HepG2 (cell line): ENCODE data around the gene POLRMT. TPM values are rescaled to one million over a fixed set of nuclear protein-coding genes. Genes with fewer than 3 reads are reported as not detected.

Experiments used
- ATAC-seq: fragments of 200-7000 bp; cut with Tn5 transposase; 3 replicates; pipeline ENCODE4 v1.9.1; 2020; ENCODE audit warnings: mild to moderate bottlenecking, moderate library complexity
- BruUV-seq: library from RNA; stranded (reverse); fragments of 400-500 nt; replicated peaks from 2 replicates; lab custom pipeline; 2021; lab: Mats Ljungman, UMichigan
- CTCF ChIA-PET: fragments of 300-600 bp; formaldehyde crosslinking; extraction: SDS; loops from one replicate; lab custom pipeline; 2021; ENCODE audit warnings: low total read pairs, inconsistent platforms, low intra/inter-chr PET ratio; lab: Yijun Ruan, JAX
- POLR2A ChIA-PET: fragments of 350-600 bp; sonication (Branson Sonifier 250); formaldehyde crosslinking; loops from one replicate; lab custom pipeline; 2020; ENCODE audit warnings: antibody characterized with exemption, inconsistent platforms; lab: Yijun Ruan, JAX
- DNase-seq: peaks from one replicate; pipeline ENCODE4 v3.0.0-alpha.2; 2015; ENCODE audit warnings: low spot score
- FAIRE-seq: peaks from 3 replicates; lab custom pipeline; 2011; peaks lifted over from hg19 to GRCh38; lab: Jason Lieb, UNC
- H2AFZ ChIP-seq: one replicate; pipeline ENCODE4 v1.6.1; 2011; ENCODE audit warnings: low read length, inconsistent platforms
- H3K27ac ChIP-seq: fragments of 300-600 bp; 3 replicates; pipeline ENCODE4 v1.8.0; 2011; ENCODE audit warnings: mixed run types, mild to moderate bottlenecking, mixed read lengths, low read length, inconsistent platforms; ENCODE audit not compliant: insufficient read depth; ENCODE audit errors: extremely low read length
- H3K27me3 ChIP-seq, 2 experiments: fragments of 200-600 bp in 1 of 2; 2 replicates in 1 of 2; 3 replicates in 1 of 2; pipeline versions ENCODE4 v1.6.0 to v1.8.0; 2011; ENCODE audit warnings: low read length in 2 of 2, mild to moderate bottlenecking in 2 of 2, moderate library complexity in 2 of 2, inconsistent platforms in 1 of 2; ENCODE audit not compliant: insufficient read depth in 2 of 2, control insufficient read depth in 1 of 2
- H3K36me3 ChIP-seq, 2 experiments: fragments of 200-600 bp in 1 of 2; replicated peaks in 1 of 2; 2 replicates in 1 of 2; 3 replicates in 1 of 2; pipeline versions ENCODE4 v1.5.1 to v1.8.0; 2011; ENCODE audit warnings: low read length in 2 of 2, inconsistent platforms in 1 of 2; ENCODE audit not compliant: insufficient read depth in 2 of 2, control insufficient read depth in 1 of 2
- H3K4me1 ChIP-seq: 2 replicates; pipeline ENCODE4 v1.5.1; 2012; ENCODE audit warnings: low read length, inconsistent platforms; ENCODE audit not compliant: insufficient read depth
- H3K4me2 ChIP-seq: 2 replicates; pipeline ENCODE4 v1.6.0; 2011; ENCODE audit warnings: low read depth, low read length, inconsistent platforms
- H3K4me3 ChIP-seq, 3 experiments: fragments of 200-600 bp in 1 of 3; sonication (generic), shearing (Covaris generic) in 1 of 3; replicated peaks in 1 of 3; 2 replicates each; pipeline ENCODE4 v1.5.1; 2011 to 2016; ENCODE audit warnings: low read length in 3 of 3, inconsistent platforms in 2 of 3, low read depth in 2 of 3, mild to moderate bottlenecking in 2 of 3, control low read depth in 1 of 3, mixed read lengths in 1 of 3; ENCODE audit not compliant: insufficient read depth in 1 of 3
- H3K79me2 ChIP-seq: one replicate; pipeline ENCODE4 v1.6.1; 2011; ENCODE audit warnings: low read length, inconsistent platforms; ENCODE audit not compliant: insufficient read depth
- H3K9ac ChIP-seq: 2 replicates; pipeline ENCODE4 v1.6.0; 2011; ENCODE audit warnings: mild to moderate bottlenecking, low read depth, low read length, inconsistent platforms; ENCODE audit not compliant: insufficient read depth
- H3K9me3 ChIP-seq: 2 replicates; pipeline ENCODE4 v1.5.1; 2012; ENCODE audit warnings: mild to moderate bottlenecking, low read length
- H4K20me1 ChIP-seq: 2 replicates; pipeline ENCODE4 v1.6.0; 2011; ENCODE audit warnings: inconsistent platforms, mild to moderate bottlenecking, low read length, moderate library complexity; ENCODE audit not compliant: insufficient read depth
- FIP1L1 ChIP-seq: fragments of 200-400 bp; formaldehyde crosslinking; IDR thresholded peaks from 2 replicates; pipeline ENCODE4 v1.6.1; 2018; ENCODE audit warnings: low read depth, mild to moderate bottlenecking, low read length, moderate library complexity, borderline replicate concordance; ENCODE audit not compliant: insufficient read depth
- IRX3 ChIP-seq: sonication (generic); formaldehyde crosslinking; IDR thresholded peaks from 2 replicates; pipeline ENCODE4 v1.8.1; 2023; ENCODE audit warnings: mild to moderate bottlenecking, low read depth, missing genetic modification reagents, borderline replicate concordance
- KDM6A ChIP-seq: IDR thresholded peaks from 2 replicates; pipeline ENCODE4 v1.6.1; 2016; ENCODE audit warnings: low read depth
- LCORL ChIP-seq, 2 experiments: fragments of 450-650 bp in 1 of 2; sonication (generic) in 1 of 2; formaldehyde crosslinking in 1 of 2; IDR thresholded peaks; 2 replicates each; pipeline versions ENCODE4 v1.5.0 to v1.6.1; 2017 to 2020; ENCODE audit warnings: antibody characterized with exemption in 1 of 2, missing genetic modification reagents in 1 of 2
- NR0B2 ChIP-seq: sonication (generic); formaldehyde crosslinking; IDR thresholded peaks from 2 replicates; pipeline ENCODE4 v1.4.0; 2020; ENCODE audit warnings: mild to moderate bottlenecking, missing genetic modification reagents
- POLR2G ChIP-seq: fragments of 200-400 bp; formaldehyde crosslinking; IDR thresholded peaks from 2 replicates; pipeline ENCODE4 v1.6.1; 2018; ENCODE audit warnings: mild to moderate bottlenecking, low read depth, low read length, moderate library complexity
- RBFOX2 ChIP-seq: fragments of 200-400 bp; formaldehyde crosslinking; IDR thresholded peaks from 2 replicates; pipeline ENCODE4 v1.6.1; 2017; ENCODE audit warnings: low read depth, mild to moderate bottlenecking, low read length
- REPIN1 ChIP-seq: sonication (generic); formaldehyde crosslinking; IDR thresholded peaks from 2 replicates; pipeline ENCODE4 v1.8.0; 2022; ENCODE audit warnings: missing genetic modification reagents, low read depth, mild to moderate bottlenecking, borderline replicate concordance
- SIX1 ChIP-seq: sonication (generic); formaldehyde crosslinking; IDR thresholded peaks from 2 replicates; pipeline ENCODE4 v1.4.0; 2020; ENCODE audit warnings: missing genetic modification reagents, borderline replicate concordance
- SMARCE1 ChIP-seq: fragments of 450-650 bp; IDR thresholded peaks from 2 replicates; pipeline ENCODE4 v1.6.1; 2017; ENCODE audit warnings: borderline replicate concordance
- TP53 ChIP-seq: sonication (generic); formaldehyde crosslinking; conservative IDR thresholded peaks from 2 replicates; pipeline ENCODE4 v1.4.0; 2020; ENCODE audit warnings: missing genetic modification reagents
- ZFAT ChIP-seq: sonication (generic); formaldehyde crosslinking; conservative IDR thresholded peaks from 2 replicates; pipeline ENCODE4 v1.8.1; 2023; ENCODE audit warnings: missing genetic modification reagents, inconsistent platforms
- ZNF558 ChIP-seq: sonication (generic); formaldehyde crosslinking; IDR thresholded peaks from 2 replicates; pipeline ENCODE4 v1.9.0; 2022; ENCODE audit warnings: mild to moderate bottlenecking, missing genetic modification reagents, borderline replicate concordance
- ZNF710 ChIP-seq: sonication (generic); formaldehyde crosslinking; IDR thresholded peaks from 2 replicates; pipeline ENCODE4 v1.5.0; 2020; ENCODE audit warnings: mild to moderate bottlenecking, missing genetic modification reagents, borderline replicate concordance
- ZNF775 ChIP-seq: sonication (generic); formaldehyde crosslinking; IDR thresholded peaks from 2 replicates; pipeline ENCODE4 v1.4.0; 2020; ENCODE audit warnings: missing genetic modification reagents, mild to moderate bottlenecking, moderate library complexity, borderline replicate concordance
- ZNF879 ChIP-seq: sonication (generic); formaldehyde crosslinking; IDR thresholded peaks from 2 replicates; pipeline ENCODE4 v1.8.1; 2023; ENCODE audit warnings: missing genetic modification reagents
- WGBS: methylation state at CpG from one replicate; pipeline ENCODE4 v1.1.6; 2017; ENCODE audit warnings: low lambda C conversion rate; 5-methylcytosine and 5-hydroxymethylcytosine counted together
- in situ Hi-C: cut with HindIII; loops from 2 replicates; pipeline ENCODE4 v1.10.0; 2017; ENCODE audit warnings: low pct_unique_long_range_greater_than_20kb; ENCODE audit not compliant: extremely low pct_ligation_motif_present
- intact Hi-C: fragments of 100-400 bp; cut with micrococcal nuclease; formaldehyde crosslinking; loops from one replicate; pipeline ENCODE4 v1.10.0; 2022; ENCODE audit not compliant: unreplicated experiment
- polyA plus RNA-seq, 8 experiments: library from polyadenylated mRNA; depleted of rRNA in 3 of 8; stranded (reverse) in 7 of 8; unstranded in 1 of 8; fragments of >200 nt; fragmentation: Illumina TruSeq in 4 of 8; extraction: Trizol in 4 of 8; gene quantifications; 2 replicates each; pipeline versions ENCODE4 v1.2.1 to v1.2.3, GENCODE V29; 2011 to 2016; ENCODE audit warnings: low read depth in 4 of 8, missing spikeins in 1 of 8, mixed read lengths in 1 of 8; ENCODE audit not compliant: insufficient read depth in 1 of 8
- total RNA-seq, 5 experiments: library from RNA; depleted of rRNA; stranded (reverse); fragments of >200 nt; fragmentation: Illumina TruSeq; extraction: Trizol; gene quantifications; 2 replicates each; pipeline ENCODE4 v1.2.3, GENCODE V29; 2016; ENCODE audit warnings: low read depth in 1 of 5
- TF ChIP-seq, protein P1 (sequence below): sonication (generic); formaldehyde crosslinking; IDR thresholded peaks from 2 replicates; pipeline ENCODE4 v1.8.0; 2022; ENCODE audit warnings: mild to moderate bottlenecking, missing genetic modification reagents, moderate library complexity

POLRMT gene
- total and polyA plus RNA-seq, 2 of the 13 experiments (the other 11 are each of a cell fraction or from before 2014, with no cell fraction given): 78.0 to 101 TPM

DNA sequence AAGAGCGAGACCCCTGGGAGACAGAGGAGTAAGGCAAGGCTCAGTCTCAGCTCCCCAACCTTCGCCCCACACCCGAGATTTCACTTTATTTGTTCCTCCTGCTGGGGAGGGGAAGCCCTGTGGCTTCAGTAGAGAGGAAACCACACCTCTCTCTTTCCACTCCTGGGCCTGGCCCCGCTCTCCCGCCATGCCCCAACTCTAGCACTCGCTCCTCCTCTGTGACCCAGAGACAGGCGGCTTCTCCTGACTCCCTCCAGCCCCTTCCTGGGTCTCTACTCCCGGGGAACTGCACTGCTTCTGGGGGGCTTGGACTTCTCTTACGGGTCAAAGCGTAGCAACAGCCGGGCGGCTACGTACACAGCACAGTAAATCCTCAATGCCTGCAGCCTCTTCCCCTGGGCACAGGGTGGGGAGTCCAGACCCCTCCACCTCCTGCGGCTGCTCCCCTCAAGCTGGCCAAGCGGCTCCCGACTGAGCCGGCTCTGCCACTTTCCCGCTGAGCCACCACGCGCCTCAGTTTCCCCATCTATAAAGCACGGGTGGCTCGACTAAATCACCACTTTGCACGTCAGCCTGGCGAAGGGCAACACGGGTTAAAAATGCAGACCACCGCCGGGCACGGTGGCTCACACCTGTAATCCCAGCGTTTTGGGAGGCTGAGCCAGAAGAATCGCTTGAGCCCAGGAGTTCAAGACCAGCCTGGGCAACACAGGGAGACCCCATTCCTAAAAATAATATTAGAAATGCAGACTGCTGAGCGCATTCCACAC, 28.3 kb upstream of the POLRMT start (continued):
- 0 out of 2 replicates have a peak, but pooled peaks have one; percentile 1 for TF ChIP-seq ZNF775

- FAIRE-seq (peak; percentile 94), DNase-seq (peak; percentile 95), ATAC-seq (peak; percentile 80)
- Histone ChIP-seq H3K4me1 (peaks cover 59% of the 10 kb centered on the region), H3K27ac (peak overlapping the region; percentile 96), H3K9ac (peak overlapping the region; percentile 91), H3K79me2 (peaks cover 70% of the 10 kb centered on the region), H2AFZ (no peak overlapping the region), H3K36me3 (peaks cover 4 to 20% of the 10 kb centered on the region in 2 experiments; a peak in 4 of 5 replicates), H3K9me3 (no peaks in the 10 kb centered on the region), H4K20me1 (peaks cover 56% of the 10 kb centered on the region), H3K4me3 (peak overlapping the region; percentile 76 to 99 (median 96)), H3K4me2 (peak overlapping the region; percentile 83), H3K27me3 (no peaks in the 10 kb centered on the region; a peak in 1 of 5 replicates)
- intact Hi-C loops (loop anchor here (10.0 kb wide), 2 partner anchors 76 to 264 kb away; partner anchors contain the start of genes ARID3A and HCN2), in situ Hi-C loops (no loop called here)
- ChIA-PET POLR2A (interaction anchor here (0.8 to 2.8 kb wide), 15 partner anchors 10 to 130 kb away, joined by 3 to 21 read pairs (median 4); partner anchors contain the start of genes BSG, FSTL3 and POLRMT), CTCF (no interaction called here)
- WGBS: 0% methylated on average over 9 of the region's 20 CpGs
- no TSS peak for BruUV-seq
- TF ChIP-seq, protein P1, sequence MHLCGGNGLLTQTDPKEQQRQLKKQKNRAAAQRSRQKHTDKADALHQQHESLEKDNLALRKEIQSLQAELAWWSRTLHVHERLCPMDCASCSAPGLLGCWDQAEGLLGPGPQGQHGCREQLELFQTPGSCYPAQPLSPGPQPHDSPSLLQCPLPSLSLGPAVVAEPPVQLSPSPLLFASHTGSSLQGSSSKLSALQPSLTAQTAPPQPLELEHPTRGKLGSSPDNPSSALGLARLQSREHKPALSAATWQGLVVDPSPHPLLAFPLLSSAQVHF: no peak
- TF ChIP-seq IRX3 (peak; percentile 40; the same call in 1 of the 2 replicates), RBFOX2 (peak; percentile 89), LCORL (IDR thresholded peaks at IDR 0.05) (no peak), LCORL (CRISPR knock-in tag; IDR thresholded peaks at IDR 0.05) (peak; percentile 77; the same call in 1 of the 2 replicates), POLR2G (peak; percentile 90), REPIN1 (CRISPR knock-in tag) (peak; percentile 86; the same call in 1 of the 2 replicates), ZNF879 (CRISPR knock-in tag) (peak; percentile 78), ZFAT (CRISPR knock-in tag) (no peak), ZNF710 (peak; percentile 69; the same call in 1 of the 2 replicates), KDM6A (CRISPR knock-in tag) (peak; percentile 62; the same call in 1 of the 2 replicates), SIX1 (CRISPR knock-in tag) (peak; percentile 17; the same call in 1 of the 2 replicates), FIP1L1 (no peak), NR0B2 (CRISPR knock-in tag) (no peak; the same call in 1 of the 2 replicates), SMARCE1 (no peak), ZNF558 (CRISPR knock-in tag) (no peak; the same call in 1 of the 2 replicates), TP53 (no peak)
Observed at GRCh38 chr19:660793-661426, 27.6 kb upstream of the POLRMT start.
